ENCODE measurements around the gene MUC5B.

The MUC5B gene

GRCh38 chr11:1200611-1201191 lies 22.2 kb upstream of the MUC5B start:
- peaks cover 75% of the 10 kb centered on the region for H3K27me3 ChIP-seq (ENCODE audit: insufficient read depth, low read depth)
- H3K36me3 ChIP-seq (ENCODE audit: insufficient read depth), result no peaks in the 10 kb centered on the region
- H3K4me2 ChIP-seq, result no peak overlapping the region
- no peak overlapping the region for H3K4me3 ChIP-seq (IDR thresholded peaks at IDR 0.05; ENCODE audit: insufficient read depth, low read depth, low read length)
- H2AFZ ChIP-seq (ENCODE audit: low read depth), result no peak overlapping the region
- no peaks in the 10 kb centered on the region for H3K79me2 ChIP-seq (ENCODE audit: insufficient read depth, low read depth)
- H3K4me1 ChIP-seq (ENCODE audit: low read depth, poor library complexity, severe bottlenecking), result no peaks in the 10 kb centered on the region
- no peak overlapping the region for H3K27ac ChIP-seq
- TF ChIP-seq, protein P1, sequence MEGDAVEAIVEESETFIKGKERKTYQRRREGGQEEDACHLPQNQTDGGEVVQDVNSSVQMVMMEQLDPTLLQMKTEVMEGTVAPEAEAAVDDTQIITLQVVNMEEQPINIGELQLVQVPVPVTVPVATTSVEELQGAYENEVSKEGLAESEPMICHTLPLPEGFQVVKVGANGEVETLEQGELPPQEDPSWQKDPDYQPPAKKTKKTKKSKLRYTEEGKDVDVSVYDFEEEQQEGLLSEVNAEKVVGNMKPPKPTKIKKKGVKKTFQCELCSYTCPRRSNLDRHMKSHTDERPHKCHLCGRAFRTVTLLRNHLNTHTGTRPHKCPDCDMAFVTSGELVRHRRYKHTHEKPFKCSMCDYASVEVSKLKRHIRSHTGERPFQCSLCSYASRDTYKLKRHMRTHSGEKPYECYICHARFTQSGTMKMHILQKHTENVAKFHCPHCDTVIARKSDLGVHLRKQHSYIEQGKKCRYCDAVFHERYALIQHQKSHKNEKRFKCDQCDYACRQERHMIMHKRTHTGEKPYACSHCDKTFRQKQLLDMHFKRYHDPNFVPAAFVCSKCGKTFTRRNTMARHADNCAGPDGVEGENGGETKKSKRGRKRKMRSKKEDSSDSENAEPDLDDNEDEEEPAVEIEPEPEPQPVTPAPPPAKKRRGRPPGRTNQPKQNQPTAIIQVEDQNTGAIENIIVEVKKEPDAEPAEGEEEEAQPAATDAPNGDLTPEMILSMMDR (conservative IDR thresholded peaks at IDR 0.05; ENCODE audit: low read depth, low read length), result no peak
- H3K9ac ChIP-seq, result no peak overlapping the region
- no peaks in the 10 kb centered on the region for H4K20me1 ChIP-seq (ENCODE audit: insufficient read depth)

DNA sequence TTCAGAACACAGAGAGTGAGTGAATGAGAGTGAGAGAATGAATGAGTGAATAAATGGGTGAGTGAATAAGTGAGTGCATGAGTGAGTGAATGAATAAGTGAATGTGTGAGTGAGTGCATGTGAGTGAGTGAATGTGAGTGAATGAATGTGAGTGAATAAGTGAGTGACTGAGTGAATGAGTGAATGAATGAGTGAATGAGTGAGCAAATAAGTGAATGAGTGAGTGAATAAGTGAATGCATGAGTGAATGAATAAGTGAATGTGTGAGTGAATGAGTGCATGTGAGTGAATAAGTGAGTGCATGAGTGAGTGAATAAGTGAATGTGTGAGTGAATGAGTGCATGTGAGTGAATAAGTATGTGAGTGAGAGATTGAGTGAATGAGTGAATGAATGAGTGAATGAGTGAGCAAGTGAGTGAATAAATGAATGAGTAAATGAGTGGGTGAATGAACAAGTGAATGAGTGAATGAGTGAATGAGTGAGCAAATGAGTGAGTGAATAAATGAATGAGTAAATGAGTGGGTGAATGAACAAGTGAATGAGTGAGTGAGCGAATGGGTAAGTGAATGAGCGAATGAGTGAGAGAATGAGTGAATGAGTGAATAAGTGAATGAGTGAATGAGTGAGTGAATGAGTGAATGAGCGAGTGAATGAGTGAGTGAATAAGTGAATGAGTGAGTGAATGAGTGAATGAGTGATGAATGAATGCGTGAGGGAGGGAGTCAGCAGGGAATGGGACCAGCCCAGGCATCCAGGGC lies 21.3 kb upstream of the MUC5B start:
- Histone ChIP-seq H3K36me3 (ENCODE audit: insufficient read depth) (no peaks in the 10 kb centered on the region), H3K27ac (no peak overlapping the region), H3K4me1 (ENCODE audit: low read depth, poor library complexity, severe bottlenecking) (no peaks in the 10 kb centered on the region), H2AFZ (ENCODE audit: low read depth) (no peak overlapping the region), H3K27me3 (ENCODE audit: insufficient read depth, low read depth) (peaks cover 73% of the 10 kb centered on the region), H3K9ac (no peak overlapping the region), H3K79me2 (ENCODE audit: insufficient read depth, low read depth) (no peaks in the 10 kb centered on the region), H3K4me3 (IDR thresholded peaks at IDR 0.05; ENCODE audit: insufficient read depth, low read depth, low read length) (no peak overlapping the region), H4K20me1 (ENCODE audit: insufficient read depth) (no peaks in the 10 kb centered on the region), H3K4me2 (no peak overlapping the region)
- TF ChIP-seq, protein P1 (conservative IDR thresholded peaks at IDR 0.05; ENCODE audit: low read depth, low read length), result no peak

DNA sequence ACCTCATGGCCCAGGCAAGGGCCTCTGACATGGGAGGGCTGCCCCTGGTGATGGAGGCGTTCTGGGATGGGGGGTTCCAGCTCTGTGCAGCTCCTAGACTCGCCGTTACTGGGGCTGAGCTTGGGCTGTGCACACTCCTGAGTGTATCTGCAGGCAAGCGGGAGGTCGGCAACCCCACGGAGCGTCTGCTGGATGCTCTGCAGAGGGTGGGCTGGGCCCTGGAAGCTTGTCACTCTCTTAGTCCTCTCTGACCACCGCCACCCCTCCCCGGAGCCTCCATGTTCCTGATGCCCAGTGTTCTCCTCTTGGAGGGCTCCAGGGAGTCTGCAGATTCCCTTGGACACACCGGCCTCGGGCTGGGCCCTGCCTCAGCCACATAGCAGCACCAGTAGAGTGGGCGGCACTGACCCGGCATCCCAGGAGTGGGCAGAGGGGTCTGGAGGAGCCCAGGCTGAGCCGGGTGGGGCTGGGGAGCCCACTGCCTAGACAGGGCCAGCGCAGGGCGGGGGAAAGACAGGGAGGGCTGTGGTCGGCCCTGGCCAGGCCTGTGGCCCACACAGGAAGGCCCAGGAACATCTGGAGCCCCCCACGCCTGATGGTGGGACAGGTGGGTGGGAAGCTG lies 20.6 kb upstream of the MUC5B start:
- Histone ChIP-seq H3K4me2 (no peak overlapping the region), H3K9ac (no peak overlapping the region), H2AFZ (ENCODE audit: low read depth) (no peak overlapping the region), H3K4me1 (ENCODE audit: low read depth, poor library complexity, severe bottlenecking) (no peaks in the 10 kb centered on the region), H3K27me3 (ENCODE audit: insufficient read depth, low read depth) (peaks cover 72% of the 10 kb centered on the region), H3K79me2 (ENCODE audit: insufficient read depth, low read depth) (no peaks in the 10 kb centered on the region), H3K36me3 (ENCODE audit: insufficient read depth) (no peaks in the 10 kb centered on the region), H3K4me3 (IDR thresholded peaks at IDR 0.05; ENCODE audit: insufficient read depth, low read depth, low read length) (no peak overlapping the region), H3K27ac (no peak overlapping the region), H4K20me1 (ENCODE audit: insufficient read depth) (no peaks in the 10 kb centered on the region)
- TF ChIP-seq, protein P1 (conservative IDR thresholded peaks at IDR 0.05; ENCODE audit: low read depth, low read length), result no peak

DNA sequence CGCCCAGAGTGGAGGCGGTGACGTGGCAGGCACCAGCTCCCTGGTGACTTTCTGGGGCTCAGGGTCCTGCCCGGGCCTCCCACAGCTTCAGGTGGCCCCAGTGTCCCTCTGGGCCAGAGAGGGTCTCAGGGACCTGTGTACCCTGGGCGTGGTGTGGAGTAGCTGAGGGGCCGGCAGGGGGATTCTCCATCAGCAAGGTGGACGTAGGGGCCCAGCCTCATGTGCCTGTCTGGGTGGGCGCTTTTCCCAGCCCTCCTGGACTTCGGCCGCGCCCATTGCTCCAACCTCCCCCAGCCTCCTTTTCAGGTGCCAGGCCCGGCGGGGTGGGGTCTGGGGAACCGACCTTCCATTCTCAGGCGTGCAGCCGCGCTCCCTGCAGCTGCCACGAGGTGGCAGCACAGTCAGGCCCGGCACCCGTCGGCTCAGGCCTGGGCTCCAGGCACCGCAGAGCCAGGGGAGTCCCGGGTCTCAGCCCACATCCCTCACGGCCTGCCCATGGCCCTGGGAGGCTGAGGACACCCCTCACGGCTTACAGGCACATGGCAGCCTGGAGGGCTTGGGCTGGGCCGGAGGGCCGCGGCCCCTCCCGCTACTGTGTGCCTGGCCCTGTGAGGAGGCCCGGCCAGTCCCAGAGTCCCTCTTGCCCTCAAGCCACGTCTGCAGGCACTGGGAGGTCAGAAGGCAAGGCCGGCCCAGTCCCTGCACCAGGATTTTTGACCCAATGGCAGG lies 19.9 kb upstream of the MUC5B start:
- H2AFZ ChIP-seq (ENCODE audit: low read depth), result no peak overlapping the region
- no peak overlapping the region for H3K9ac ChIP-seq
- no peak overlapping the region for H3K27ac ChIP-seq
- H3K4me2 ChIP-seq, result no peak overlapping the region
- no peaks in the 10 kb centered on the region for H3K79me2 ChIP-seq (ENCODE audit: insufficient read depth, low read depth)
- TF ChIP-seq, protein P1 (conservative IDR thresholded peaks at IDR 0.05; ENCODE audit: low read depth, low read length), result peak; percentile 71
- H3K27me3 ChIP-seq (ENCODE audit: insufficient read depth, low read depth), result peaks cover 71% of the 10 kb centered on the region
- no peaks in the 10 kb centered on the region for H3K4me1 ChIP-seq (ENCODE audit: low read depth, poor library complexity, severe bottlenecking)
- no peak overlapping the region for H3K4me3 ChIP-seq (IDR thresholded peaks at IDR 0.05; ENCODE audit: insufficient read depth, low read depth, low read length)
- H3K36me3 ChIP-seq (ENCODE audit: insufficient read depth), result no peaks in the 10 kb centered on the region
- no peaks in the 10 kb centered on the region for H4K20me1 ChIP-seq (ENCODE audit: insufficient read depth)

Data from KMS-11 (cell line).